Stimulated activated CD4-positive, alpha-beta T cell treated with anti-CD3 and anti-CD28 coated beads, Interleukin-15, amount 100 ng/mL, for 24 hours (primary cell): ENCODE data around the gene PNMT.

ENCODE experiments used
- DNase-seq: peaks from one replicate; pipeline ENCODE4 v3.0.0-alpha.2; 2020

The PNMT gene

DNA sequence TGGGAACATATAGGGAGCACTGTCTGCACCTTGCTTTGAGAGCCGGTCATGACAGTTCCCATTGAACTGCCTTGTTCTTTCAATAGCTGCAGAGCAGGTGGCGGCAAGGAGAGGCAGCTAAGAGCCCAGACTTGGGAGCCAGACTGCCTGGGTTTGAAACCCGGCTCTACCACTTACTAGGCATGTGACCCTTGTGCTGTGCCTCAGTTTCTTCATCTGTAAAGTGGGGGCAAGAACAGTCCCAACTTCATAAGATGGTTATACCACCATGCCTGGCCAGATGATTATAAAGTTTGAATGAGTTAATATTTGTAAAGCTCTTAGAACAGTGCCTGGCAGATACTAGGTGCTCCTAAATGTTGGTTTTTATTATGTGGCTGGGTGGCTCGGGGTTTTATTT is 46.0 kb downstream of the PNMT start:
- DNase-seq, result no peak

DNA sequence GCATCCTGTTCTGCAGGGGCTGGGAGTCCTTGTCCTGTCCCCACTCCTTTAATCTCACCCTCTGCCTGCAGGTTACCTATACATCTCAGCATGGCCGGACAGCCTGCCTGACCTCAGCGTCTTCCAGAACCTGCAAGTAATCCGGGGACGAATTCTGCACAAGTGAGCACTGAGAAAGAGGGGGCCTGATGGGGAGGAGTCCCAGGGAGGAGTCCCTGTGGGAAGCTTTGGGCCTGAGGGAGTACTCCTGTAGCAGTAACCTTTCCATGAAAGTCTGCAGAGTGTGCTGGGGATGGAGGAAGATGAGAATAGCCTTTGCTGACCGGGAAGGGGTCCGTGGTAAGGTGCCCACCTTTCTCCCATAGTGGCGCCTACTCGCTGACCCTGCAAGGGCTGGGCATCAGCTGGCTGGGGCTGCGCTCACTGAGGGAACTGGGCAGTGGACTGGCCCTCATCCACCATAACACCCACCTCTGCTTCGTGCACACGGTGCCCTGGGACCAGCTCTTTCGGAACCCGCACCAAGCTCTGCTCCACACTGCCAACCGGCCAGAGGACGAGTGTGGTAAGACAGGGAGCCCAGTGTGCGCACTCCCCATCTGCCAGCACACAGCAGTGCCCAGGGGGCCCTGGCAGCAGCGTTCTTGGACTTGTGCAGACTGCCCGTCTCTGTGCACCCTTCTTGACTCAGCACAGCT is 47.3 kb downstream of the PNMT start:
- no peak for DNase-seq

DNA sequence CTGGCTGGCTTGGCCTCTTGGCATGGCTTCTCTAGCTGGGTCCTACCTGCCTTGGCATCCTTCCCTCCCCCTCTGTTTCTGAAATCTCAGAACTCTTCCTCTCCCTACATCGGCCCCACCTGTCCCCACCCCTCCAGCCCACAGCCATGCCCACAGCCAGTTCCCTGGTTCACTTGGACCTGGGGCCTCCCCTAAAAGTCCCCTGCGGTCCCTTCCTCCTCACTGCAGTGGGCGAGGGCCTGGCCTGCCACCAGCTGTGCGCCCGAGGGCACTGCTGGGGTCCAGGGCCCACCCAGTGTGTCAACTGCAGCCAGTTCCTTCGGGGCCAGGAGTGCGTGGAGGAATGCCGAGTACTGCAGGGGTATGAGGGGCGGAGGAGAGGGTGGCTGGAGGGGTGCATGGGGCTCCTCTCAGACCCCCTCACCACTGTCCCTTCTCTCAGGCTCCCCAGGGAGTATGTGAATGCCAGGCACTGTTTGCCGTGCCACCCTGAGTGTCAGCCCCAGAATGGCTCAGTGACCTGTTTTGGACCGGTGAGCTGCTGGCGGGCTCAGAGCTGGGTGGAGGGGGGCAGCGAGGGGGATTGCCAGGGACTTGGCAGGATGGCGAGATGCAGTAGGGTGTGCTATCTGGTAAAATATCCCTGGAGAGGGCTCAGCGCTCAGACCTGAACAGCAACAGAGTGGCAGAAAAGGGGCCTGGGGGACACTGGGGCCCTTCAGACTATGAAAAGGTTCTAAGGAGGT is 48.0 kb downstream of the PNMT start:
- DNase-seq, result no peak

DNA sequence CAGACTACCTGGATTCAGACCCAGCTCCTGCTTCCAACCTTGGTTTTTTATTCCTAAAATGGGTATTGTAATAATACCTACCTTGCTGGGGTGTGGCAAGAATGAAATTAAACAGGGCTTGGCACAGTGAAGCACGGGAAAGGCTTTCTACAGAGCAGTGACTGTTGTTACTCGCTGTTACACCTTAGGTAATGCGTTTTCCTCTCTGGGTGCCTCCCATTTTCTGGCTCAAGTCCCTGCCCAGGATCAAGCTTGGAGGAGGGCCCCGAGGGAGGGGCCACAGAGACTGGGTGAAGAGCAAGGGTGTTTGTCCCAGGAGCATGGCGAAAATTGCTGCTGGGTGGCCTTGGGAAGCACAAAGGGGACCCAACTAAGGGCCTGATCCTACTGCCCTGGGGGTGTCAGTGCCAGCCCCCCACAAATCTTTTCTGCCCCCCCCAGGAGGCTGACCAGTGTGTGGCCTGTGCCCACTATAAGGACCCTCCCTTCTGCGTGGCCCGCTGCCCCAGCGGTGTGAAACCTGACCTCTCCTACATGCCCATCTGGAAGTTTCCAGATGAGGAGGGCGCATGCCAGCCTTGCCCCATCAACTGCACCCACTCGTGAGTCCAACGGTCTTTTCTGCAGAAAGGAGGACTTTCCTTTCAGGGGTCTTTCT is 48.8 kb downstream of the PNMT start:
- no peak for DNase-seq

DNA sequence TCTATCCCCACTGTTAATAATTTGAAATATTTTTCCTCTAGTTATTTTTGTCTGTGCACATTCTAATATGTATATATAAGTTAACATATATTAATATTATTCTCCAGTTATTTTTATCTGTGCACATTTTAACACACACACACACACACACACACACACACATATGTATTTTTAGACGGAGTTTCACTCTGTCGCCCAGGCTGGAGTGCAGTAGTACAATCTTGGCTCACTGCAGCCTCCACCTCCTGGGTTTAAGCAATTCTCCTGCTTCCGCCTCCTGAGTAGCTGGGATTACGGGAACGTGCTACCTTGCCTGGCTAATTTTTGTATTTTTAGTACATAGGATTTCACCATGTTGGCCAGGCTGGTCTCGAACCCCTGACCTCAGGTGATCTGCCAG is 49.4 kb downstream of the PNMT start:
- no peak for DNase-seq

DNA sequence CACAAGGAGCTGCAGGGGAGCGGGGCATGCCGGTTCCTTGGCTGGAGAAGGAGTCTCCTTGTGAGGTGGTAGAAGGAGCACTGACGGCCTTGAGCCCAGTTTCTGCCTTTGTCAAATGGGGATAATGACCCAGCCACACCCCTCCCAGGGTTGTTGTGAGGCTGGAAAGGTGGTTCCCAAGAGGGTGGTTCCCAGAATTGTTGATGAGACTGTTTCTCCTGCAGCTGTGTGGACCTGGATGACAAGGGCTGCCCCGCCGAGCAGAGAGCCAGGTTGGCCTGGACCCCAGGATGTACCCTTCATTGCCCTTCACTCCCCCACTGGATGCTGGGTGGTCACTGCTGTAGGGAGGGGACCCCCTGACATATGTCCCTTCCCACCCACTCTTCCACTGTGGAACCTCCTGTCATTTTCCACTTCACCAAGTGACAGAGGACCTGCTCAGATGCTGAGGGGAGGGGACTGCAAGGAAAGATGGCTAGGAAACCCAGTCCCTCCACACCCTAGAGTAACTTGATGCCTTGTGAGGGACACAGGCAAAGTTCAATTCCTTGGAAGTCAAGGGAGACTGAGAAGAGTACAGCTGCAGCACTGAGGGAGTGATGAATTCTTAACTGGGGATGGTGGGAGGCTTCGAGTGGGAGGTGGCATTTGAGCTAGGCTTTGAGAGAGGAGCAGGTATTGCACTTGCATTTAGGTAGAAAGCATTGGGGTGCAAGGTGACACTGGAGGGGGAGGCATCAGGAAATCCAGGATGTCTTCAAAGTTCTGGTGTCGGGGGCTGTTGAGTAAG is 51.5 kb downstream of the PNMT start:
- no peak for DNase-seq
